Measurements from ENCODE around the gene MEGF9.

DNA sequence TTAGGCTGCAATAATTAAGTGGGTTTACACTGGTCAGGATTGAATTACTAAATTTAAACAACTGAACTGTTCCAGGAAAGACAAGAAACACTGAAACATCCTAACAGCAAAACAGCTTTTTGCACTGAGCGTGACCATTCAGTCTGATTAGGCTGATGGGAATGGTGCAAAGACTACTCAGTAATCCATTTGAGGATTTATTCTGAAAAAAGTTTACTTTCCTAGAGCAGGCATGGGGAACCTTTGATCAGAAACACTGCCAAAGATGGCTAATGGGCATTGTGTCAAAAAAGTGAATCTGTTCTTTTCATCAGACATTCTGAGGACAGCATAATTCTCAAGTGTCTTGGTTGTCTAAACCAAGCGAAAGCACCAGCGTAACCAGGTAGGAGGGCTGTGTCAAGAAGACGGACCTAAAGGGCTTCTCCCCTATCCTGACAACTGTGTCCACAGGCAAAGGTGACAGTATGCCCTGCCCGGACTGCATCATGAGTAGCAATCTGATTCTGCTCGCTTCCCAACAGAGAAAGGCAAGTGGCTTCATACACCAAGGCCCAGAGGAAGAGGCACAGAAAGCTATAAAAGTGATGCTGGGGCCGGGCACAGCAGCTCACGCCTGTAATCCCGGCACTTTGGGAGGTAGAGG is 45.6 kb upstream of the MEGF9 start:
- TF ChIP-seq CTCF (IDR thresholded peaks at IDR 0.05): no peak
- TF ChIP-seq POLR2A (IDR thresholded peaks at IDR 0.05): no peak

Measured in gastroesophageal sphincter (tissue), 3 donors.